Activated CD8-positive, alpha-beta memory T cell treated with anti-CD3 and anti-CD28 coated beads for 36 hours (primary cell): ENCODE measurements around the gene GPS1. TPM values are rescaled to one million over a fixed set of nuclear protein-coding genes. Genes with fewer than 3 reads are reported as not detected.

ENCODE experiments used
- CTCF ChIA-PET: fragments of 350-600 bp; sonication (Branson Sonifier 250); formaldehyde crosslinking; loops from one replicate; lab custom pipeline; 2021; ENCODE audit warnings: antibody characterized with exemption; lab: Charles Lee
- POLR2A ChIA-PET: fragments of 350-600 bp; sonication (Branson Sonifier 250); formaldehyde crosslinking; loops from one replicate; lab custom pipeline; 2021; ENCODE audit warnings: antibody characterized with exemption; lab: Charles Lee
- total RNA-seq, 2 experiments: library from RNA; stranded (reverse); gene quantifications; one replicate each; pipeline ENCODE4 v1.2.3, GENCODE V29; 2021

Gene GPS1
- total RNA-seq, 2 experiments from 2014 or later: 118 TPM

DNA sequence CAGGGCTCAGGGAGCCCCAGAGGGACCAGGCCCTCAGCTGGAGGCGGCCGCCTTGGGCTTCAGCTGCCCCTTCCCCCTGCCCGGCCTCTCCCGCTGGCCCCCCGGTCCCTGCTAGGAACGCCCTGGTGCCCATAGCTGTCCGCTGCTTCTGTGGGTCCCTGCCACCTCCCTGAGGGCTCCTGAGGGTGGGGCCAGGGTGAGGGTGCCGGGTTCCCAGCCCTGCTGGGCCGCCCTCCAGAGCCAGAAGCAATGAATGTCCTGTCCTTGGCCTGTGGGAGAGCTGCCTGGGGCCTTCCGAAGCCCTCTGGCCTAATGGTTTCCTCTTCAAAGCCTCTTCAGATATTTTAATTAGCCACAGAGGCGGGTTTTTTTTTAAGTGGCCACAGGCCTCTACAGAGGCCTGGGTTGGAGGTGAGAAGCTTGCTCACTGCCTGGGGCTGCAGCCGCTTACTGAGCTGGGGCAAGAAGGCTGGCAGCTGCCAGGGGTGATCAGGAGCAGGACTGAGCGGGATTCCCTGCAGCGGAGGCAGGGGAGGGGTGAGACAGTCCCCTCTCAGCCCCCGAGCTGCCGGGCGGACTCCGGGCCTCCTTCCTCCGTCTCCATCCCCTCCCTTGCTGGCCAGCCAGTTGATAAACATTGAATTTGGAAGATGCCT is 38.9 kb upstream of the GPS1 start:
- POLR2A ChIA-PET: no interaction called here
- CTCF ChIA-PET: interaction anchor here (1.7 kb wide), 1 partner anchor 53 kb away, joined by 4 read pairs; no protein-coding TSS in a partner anchor

- ChIA-PET CTCF (interaction anchor here (1.7 kb wide), 1 partner anchor 54 kb away, joined by 4 read pairs; no protein-coding TSS in a partner anchor), POLR2A (no interaction called here)
These were observed 38.4 kb upstream of the GPS1 start for GRCh38 chr17:82013341-82013740.

- POLR2A ChIA-PET: no interaction called here
These were observed 37.9 kb upstream of the GPS1 start for GRCh38 chr17:82013772-82014321.

GRCh38 chr17:82014432-82014831 is 37.3 kb upstream of the GPS1 start:
- POLR2A ChIA-PET: no interaction called here
- CTCF ChIA-PET: interaction anchor here (1.7 kb wide), 1 partner anchor 55 kb away, joined by 4 read pairs; no protein-coding TSS in a partner anchor

More at GRCh38 chr17:82013772-82014321, 37.9 kb upstream of the GPS1 start:
- CTCF ChIA-PET: interaction anchor here (1.7 kb wide), 1 partner anchor 54 kb away, joined by 4 read pairs; no protein-coding TSS in a partner anchor

DNA sequence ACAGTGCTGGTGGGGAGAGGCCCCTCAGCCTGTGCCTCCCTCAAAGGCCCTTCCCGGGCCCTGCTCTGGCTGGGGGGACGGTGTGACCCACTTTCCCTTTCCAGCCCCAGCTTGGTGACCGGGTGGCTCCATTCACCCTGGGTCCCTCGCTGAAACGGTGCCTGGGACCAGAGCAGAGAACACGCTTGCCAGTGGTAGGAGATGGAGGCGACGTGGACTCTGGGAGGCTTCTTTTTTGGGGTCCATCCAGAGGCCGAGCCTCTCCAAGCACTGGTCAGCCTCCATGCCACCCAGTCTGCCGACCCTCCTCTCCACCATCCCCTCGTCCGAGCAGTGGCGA is 36.8 kb upstream of the GPS1 start:
- ChIA-PET CTCF (interaction anchor here (2.9 kb wide), 1 partner anchor 55 kb away, joined by 10 read pairs; no protein-coding TSS in a partner anchor), POLR2A (no interaction called here)

DNA sequence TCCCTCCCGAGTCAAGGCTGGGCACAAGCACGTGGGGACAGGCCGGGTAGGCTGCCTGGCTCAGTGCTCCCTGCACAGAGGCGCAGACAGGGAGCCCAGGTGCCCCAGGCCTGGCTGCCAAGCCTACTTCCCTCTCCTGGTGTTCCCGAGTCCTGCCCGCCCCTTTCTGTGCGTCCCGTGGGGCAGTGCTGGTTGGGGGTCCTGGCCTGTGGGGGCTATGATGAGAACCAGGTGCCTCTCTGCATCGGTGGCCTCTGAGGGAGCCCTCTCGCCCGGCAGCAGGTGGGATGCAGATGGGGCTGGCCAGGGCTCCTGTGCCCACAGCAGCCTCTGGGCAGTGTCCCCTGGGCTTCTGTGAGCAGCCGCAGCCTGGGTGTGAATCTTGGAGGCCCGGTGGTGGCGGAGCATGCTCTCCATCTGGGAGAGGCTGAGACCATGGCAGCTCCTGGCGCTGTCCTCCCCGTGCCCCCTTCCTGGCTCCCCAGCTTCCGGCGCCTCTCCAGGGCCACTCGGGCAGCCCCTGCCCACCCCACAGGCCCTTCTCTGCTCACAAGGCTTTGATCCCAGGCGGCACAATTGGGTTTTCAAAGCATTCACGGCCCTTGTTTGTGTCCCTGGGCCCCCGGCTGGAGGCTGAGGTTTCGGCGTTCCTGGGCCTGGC is 36.3 kb upstream of the GPS1 start:
- CTCF ChIA-PET: interaction anchor here (2.9 kb wide), 1 partner anchor 56 kb away, joined by 10 read pairs; no protein-coding TSS in a partner anchor

GRCh38 chr17:82016061-82016874 is 35.4 kb upstream of the GPS1 start:
- CTCF ChIA-PET: interaction anchor here (1.6 to 2.9 kb wide), 2 partner anchors 57 to 138 kb away, joined by 4 to 10 read pairs; no protein-coding TSS in a partner anchor
- POLR2A ChIA-PET: interaction anchor here (1.5 kb wide), 1 partner anchor 20 kb away, joined by 3 read pairs; no protein-coding TSS in a partner anchor

More for the DNA sequence above, 36.3 kb upstream of the GPS1 start:
- POLR2A ChIA-PET: interaction anchor here (1.5 kb wide), 1 partner anchor 21 kb away, joined by 3 read pairs; no protein-coding TSS in a partner anchor

GRCh38 chr17:82016875-82017459 is 34.7 kb upstream of the GPS1 start:
- ChIA-PET CTCF (interaction anchor here (0.6 to 2.9 kb wide), 3 partner anchors 57 to 137 kb away, joined by 4 to 10 read pairs (median 6); no protein-coding TSS in a partner anchor), POLR2A (interaction anchor here (1.5 kb wide), 1 partner anchor 19 kb away, joined by 3 read pairs; no protein-coding TSS in a partner anchor)

DNA sequence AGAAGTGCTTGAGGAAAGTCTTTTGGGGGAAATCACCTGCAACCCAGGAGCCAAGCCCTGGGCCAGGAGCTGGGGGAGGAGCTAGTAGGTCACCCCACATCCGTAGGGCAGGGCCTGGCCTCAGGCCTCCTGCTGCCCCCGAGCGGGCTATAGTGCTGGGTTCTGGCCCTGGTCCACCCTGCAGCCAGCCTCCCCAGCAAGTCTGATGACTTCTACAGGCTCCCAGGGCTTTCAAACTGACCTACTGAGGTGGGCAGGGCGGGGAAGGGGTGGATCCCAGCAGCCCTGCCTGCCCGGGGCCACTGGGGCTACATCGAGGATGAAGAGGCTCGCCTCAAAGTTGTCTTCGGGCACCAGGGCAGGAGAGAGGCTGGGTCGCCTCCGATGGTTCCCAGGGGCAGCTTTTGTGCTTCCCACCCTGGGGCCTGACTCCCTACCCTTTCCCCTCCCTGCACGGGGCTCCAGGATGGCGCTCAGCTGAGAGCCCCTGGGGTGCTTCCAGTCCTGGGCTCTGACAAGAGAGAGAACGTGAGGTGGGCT is 34.0 kb upstream of the GPS1 start:
- POLR2A ChIA-PET: no interaction called here
- CTCF ChIA-PET: interaction anchor here (1.6 to 2.9 kb wide), 2 partner anchors 58 to 137 kb away, joined by 4 to 10 read pairs; no protein-coding TSS in a partner anchor

DNA sequence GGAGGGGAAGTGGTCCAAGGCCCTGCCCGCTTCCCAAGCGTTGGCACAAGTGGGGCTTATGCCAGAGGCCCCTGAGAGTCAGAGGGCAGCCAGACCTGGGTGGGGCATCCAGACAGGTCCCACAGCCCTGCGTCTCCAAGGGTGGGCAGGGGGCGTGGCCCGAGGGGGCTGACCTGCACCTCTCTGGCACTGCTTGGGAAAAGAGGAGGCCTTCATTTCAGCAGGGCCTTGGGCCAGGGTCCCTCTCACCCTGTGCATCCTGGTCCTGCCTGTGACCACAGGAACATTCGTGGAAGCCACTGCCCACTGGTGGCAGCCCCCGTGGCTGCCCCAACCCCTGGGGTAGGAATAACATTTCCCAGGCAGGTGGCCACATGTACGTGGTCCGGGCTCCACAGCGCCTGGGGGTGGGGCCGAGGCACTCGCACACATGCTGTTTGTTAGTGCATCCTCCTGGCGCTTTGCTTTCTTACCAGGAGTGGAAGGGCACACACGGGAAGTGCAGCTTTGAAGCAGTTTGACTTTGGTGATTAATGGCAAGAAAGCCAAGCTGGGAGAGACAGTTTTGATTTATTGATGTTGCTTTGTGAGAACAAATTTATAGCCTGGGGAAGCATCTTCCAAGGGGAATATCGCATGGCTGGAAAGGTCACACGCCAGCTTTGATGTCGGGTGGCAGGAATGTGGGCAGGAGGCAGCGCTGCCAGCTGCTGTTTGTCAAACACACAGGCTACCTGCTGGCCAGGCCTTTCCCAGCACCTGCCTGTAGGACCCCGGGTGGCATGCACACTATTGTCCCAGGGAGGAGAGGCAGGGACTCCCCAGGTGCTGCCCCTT is 33.3 kb upstream of the GPS1 start:
- CTCF ChIA-PET: interaction anchor here (1.8 kb wide), 2 partner anchors 65 to 139 kb away, joined by 4 to 5 read pairs; no protein-coding TSS in a partner anchor
- POLR2A ChIA-PET: no interaction called here

GRCh38 chr17:82018989-82019689 is 32.6 kb upstream of the GPS1 start:
- ChIA-PET CTCF (interaction anchor here (0.6 to 4.2 kb wide), 14 partner anchors 9 to 138 kb away, joined by 3 to 66 read pairs (median 6); partner anchors contain the start of genes FASN, GPS1 and NOTUM), POLR2A (interaction anchor here (1.0 kb wide), 1 partner anchor 60 kb away, joined by 3 read pairs; no protein-coding TSS in a partner anchor)

- ChIA-PET CTCF (interaction anchor here (0.6 to 4.2 kb wide), 17 partner anchors 10 to 138 kb away, joined by 3 to 66 read pairs (median 4); partner anchors contain the start of genes FASN, GPS1 and NOTUM), POLR2A (interaction anchor here (0.7 to 1.0 kb wide), 2 partner anchors 60 to 152 kb away, joined by 3 to 5 read pairs; no protein-coding TSS in a partner anchor)
These were observed 31.8 kb upstream of the GPS1 start for GRCh38 chr17:82019690-82020571.

DNA sequence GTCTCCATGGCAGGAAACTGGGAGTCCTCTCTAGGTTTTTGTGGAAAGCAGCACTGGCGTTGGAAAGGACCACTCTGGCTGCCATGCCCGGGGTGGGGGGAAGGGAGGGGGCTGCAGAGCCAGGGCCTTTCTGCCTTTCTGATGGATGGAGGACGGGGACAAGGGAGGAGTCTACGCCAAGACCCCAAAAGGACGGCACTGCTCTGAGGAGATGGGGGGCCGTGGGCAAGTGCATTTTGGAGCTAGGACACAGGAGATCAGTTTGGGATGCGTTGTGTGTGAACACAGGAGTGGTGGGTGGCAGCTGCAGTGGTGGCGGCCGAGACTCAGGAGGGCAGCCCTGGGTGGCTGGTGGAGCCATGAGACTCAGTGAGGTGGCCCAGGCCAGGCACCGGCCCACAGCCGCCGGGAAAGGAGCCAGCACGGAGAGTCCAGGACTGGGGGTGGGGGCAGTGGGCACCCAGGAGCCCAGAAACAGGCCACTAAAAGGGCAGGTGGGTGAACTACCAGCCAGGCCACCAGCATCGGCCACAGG is 31.1 kb upstream of the GPS1 start:
- ChIA-PET POLR2A (interaction anchor here (0.7 to 1.0 kb wide), 2 partner anchors 61 to 153 kb away, joined by 3 to 5 read pairs; no protein-coding TSS in a partner anchor), CTCF (interaction anchor here (0.9 to 4.2 kb wide), 20 partner anchors 9 to 137 kb away, joined by 3 to 66 read pairs (median 4); partner anchors contain the start of genes DCXR, GPS1 and NOTUM)

- POLR2A ChIA-PET: interaction anchor here (1.0 to 2.3 kb wide), 2 partner anchors 62 to 78 kb away, joined by 4 to 8 read pairs; no protein-coding TSS in a partner anchor
- CTCF ChIA-PET: interaction anchor here (0.6 to 4.2 kb wide), 20 partner anchors 9 to 357 kb away, joined by 3 to 66 read pairs (median 4); partner anchors contain the start of genes DCXR, MCRIP1 and NOTUM
These were observed 30.4 kb upstream of the GPS1 start for GRCh38 chr17:82021107-82021899.
